Measurements from ENCODE around the gene KLHL22.

DNA sequence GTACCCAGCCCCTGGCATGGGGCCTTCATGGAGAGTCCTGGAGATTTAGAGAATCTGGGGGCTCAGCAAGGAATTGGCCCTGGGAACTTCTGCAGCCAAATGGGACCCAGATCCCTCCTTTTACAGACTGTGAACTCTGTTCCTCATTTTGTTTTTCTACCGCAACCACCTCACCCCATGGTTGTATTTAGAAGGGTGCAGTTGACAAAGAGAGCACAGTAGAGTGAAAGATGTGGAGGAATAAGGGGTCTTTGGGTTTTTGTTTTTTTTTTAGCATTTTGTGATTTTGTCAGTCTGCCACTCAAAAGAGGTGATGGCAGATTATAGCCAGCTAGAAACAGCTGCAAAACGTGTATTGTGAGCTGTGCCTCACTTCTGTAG, 99.7 kb downstream of the KLHL22 start:
- no peak for TF ChIP-seq POLR2A (IDR thresholded peaks at IDR 0.05)
- TF ChIP-seq, protein P1, sequence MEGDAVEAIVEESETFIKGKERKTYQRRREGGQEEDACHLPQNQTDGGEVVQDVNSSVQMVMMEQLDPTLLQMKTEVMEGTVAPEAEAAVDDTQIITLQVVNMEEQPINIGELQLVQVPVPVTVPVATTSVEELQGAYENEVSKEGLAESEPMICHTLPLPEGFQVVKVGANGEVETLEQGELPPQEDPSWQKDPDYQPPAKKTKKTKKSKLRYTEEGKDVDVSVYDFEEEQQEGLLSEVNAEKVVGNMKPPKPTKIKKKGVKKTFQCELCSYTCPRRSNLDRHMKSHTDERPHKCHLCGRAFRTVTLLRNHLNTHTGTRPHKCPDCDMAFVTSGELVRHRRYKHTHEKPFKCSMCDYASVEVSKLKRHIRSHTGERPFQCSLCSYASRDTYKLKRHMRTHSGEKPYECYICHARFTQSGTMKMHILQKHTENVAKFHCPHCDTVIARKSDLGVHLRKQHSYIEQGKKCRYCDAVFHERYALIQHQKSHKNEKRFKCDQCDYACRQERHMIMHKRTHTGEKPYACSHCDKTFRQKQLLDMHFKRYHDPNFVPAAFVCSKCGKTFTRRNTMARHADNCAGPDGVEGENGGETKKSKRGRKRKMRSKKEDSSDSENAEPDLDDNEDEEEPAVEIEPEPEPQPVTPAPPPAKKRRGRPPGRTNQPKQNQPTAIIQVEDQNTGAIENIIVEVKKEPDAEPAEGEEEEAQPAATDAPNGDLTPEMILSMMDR (IDR thresholded peaks at IDR 0.05): no peak
